HEK293 (cell line): ENCODE data around the gene AGAP1.
A peak's percentile ranks its signal among the peaks of the same experiment; 100 is the strongest.

Source experiments
- CTCF ChIA-PET: fragments of 350-600 bp; formaldehyde crosslinking; extraction: SDS; loops from one replicate; lab custom pipeline; 2021; ENCODE audit warnings: antibody characterized with exemption; lab: Yijun Ruan, JAX
- POLR2A ChIA-PET: fragments of 300-600 bp; formaldehyde crosslinking; extraction: SDS; loops from one replicate; lab custom pipeline; 2020; ENCODE audit warnings: antibody characterized with exemption, inconsistent platforms; lab: Yijun Ruan, JAX
- H3K27ac ChIP-seq: fragments of 200-500 bp; sonication (Bioruptor generic); 2 replicates; pipeline ENCODE4 v1.5.1; 2014; ENCODE audit warnings: low read depth, low read length, control low read depth, inconsistent platforms; ENCODE audit errors: extremely low read depth
- H3K36me3 ChIP-seq, 2 experiments: fragments of 200-500 bp in 1 of 2; sonication (Bioruptor generic) in 1 of 2; 1 replicate in 1 of 2; 2 replicates in 1 of 2; pipeline ENCODE4 v1.5.1; 2014 to 2017; ENCODE audit warnings: inconsistent platforms in 2 of 2, low read length in 2 of 2; ENCODE audit not compliant: control insufficient read depth in 2 of 2, insufficient read depth in 1 of 2
- H3K4me1 ChIP-seq: fragments of 200-500 bp; sonication (Bioruptor generic); 2 replicates; pipeline ENCODE4 v1.5.1; 2014; ENCODE audit warnings: mild to moderate bottlenecking, low read length, inconsistent platforms; ENCODE audit not compliant: control insufficient read depth, insufficient read depth
- H3K4me3 ChIP-seq: 2 replicates; pipeline ENCODE4 v1.5.1; 2011; ENCODE audit warnings: low read depth, mild to moderate bottlenecking, control low read depth, low read length, moderate library complexity
- H3K9me3 ChIP-seq: fragments of 200-500 bp; sonication (Bioruptor generic); 2 replicates; pipeline ENCODE4 v1.5.1; 2014; ENCODE audit warnings: low read depth, low read length, inconsistent platforms; ENCODE audit not compliant: control insufficient read depth, insufficient read depth
- HOXC10 ChIP-seq: sonication (generic); formaldehyde crosslinking; IDR thresholded peaks from 2 replicates; pipeline ENCODE4 v1.8.1; 2023; ENCODE audit warnings: mild to moderate bottlenecking, missing genetic modification reagents
- KLF1 ChIP-seq: fragments of 450-650 bp; formaldehyde crosslinking; IDR thresholded peaks from 2 replicates; pipeline ENCODE4 v1.5.1; 2016; ENCODE audit warnings: missing biosample characterization, missing genetic modification characterization
- OSR2 ChIP-seq: fragments of 450-650 bp; formaldehyde crosslinking; IDR thresholded peaks from 2 replicates; pipeline ENCODE4 v1.5.1; 2016; ENCODE audit warnings: missing biosample characterization, missing genetic modification characterization
- PRDM10 ChIP-seq: fragments of 450-650 bp; formaldehyde crosslinking; IDR thresholded peaks from 2 replicates; pipeline ENCODE4 v1.5.1; 2016; ENCODE audit warnings: missing biosample characterization, missing genetic modification characterization
- SETDB1 ChIP-seq: IDR thresholded peaks from one replicate; pipeline ENCODE4 v1.6.1; 2017; ENCODE audit warnings: mild to moderate bottlenecking, low read length, moderate library complexity, mixed read lengths; ENCODE audit not compliant: insufficient read length
- SP2 ChIP-seq: fragments of 450-650 bp; formaldehyde crosslinking; IDR thresholded peaks from 2 replicates; pipeline ENCODE4 v1.5.1; 2016; ENCODE audit warnings: missing biosample characterization, missing genetic modification characterization
- SP7 ChIP-seq: fragments of 450-650 bp; formaldehyde crosslinking; IDR thresholded peaks from 2 replicates; pipeline ENCODE4 v1.5.1; 2016; ENCODE audit warnings: missing biosample characterization, missing genetic modification characterization
- TCF7L2 ChIP-seq: IDR thresholded peaks from 2 replicates; pipeline ENCODE4 v1.6.1; 2011; ENCODE audit warnings: low read depth, mild to moderate bottlenecking, inconsistent platforms, low read length, moderate library complexity, borderline replicate concordance
- YY1 ChIP-seq: fragments of 450-650 bp; formaldehyde crosslinking; IDR thresholded peaks from 2 replicates; pipeline ENCODE4 v1.5.1; 2018; ENCODE audit warnings: missing biosample characterization, missing genetic modification characterization
- ZFP41 ChIP-seq: fragments of 450-650 bp; formaldehyde crosslinking; IDR thresholded peaks from 2 replicates; pipeline ENCODE4 v1.5.1; 2016; ENCODE audit warnings: missing biosample characterization, missing genetic modification characterization, borderline replicate concordance
- ZNF138 ChIP-seq: fragments of 450-650 bp; formaldehyde crosslinking; IDR thresholded peaks from 2 replicates; pipeline ENCODE4 v1.5.1; 2016; ENCODE audit warnings: missing biosample characterization, missing genetic modification characterization, borderline replicate concordance
- ZNF169 ChIP-seq: fragments of 450-650 bp; formaldehyde crosslinking; IDR thresholded peaks from 2 replicates; pipeline ENCODE4 v1.5.1; 2016; ENCODE audit warnings: missing biosample characterization, missing genetic modification characterization
- ZNF2 ChIP-seq: fragments of 450-650 bp; formaldehyde crosslinking; IDR thresholded peaks from 2 replicates; pipeline ENCODE4 v1.5.1; 2016; ENCODE audit warnings: missing biosample characterization, missing genetic modification characterization
- ZNF292 ChIP-seq: fragments of 450-650 bp; formaldehyde crosslinking; IDR thresholded peaks from 2 replicates; pipeline ENCODE4 v1.5.1; 2016; ENCODE audit warnings: low read depth, missing biosample characterization, missing genetic modification characterization, borderline replicate concordance
- ZNF341 ChIP-seq: fragments of 450-650 bp; formaldehyde crosslinking; IDR thresholded peaks from 2 replicates; pipeline ENCODE4; 2016; ENCODE audit warnings: low read depth, missing biosample characterization, missing genetic modification characterization
- ZNF366 ChIP-seq: fragments of 450-650 bp; formaldehyde crosslinking; conservative IDR thresholded peaks from 2 replicates; pipeline ENCODE4 v1.5.1; 2016; ENCODE audit warnings: missing biosample characterization, missing genetic modification characterization
- ZNF394 ChIP-seq: fragments of 450-650 bp; formaldehyde crosslinking; IDR thresholded peaks from 2 replicates; pipeline ENCODE4 v1.5.1; 2016; ENCODE audit warnings: missing biosample characterization, missing genetic modification characterization, mild to moderate bottlenecking, moderate library complexity, borderline replicate concordance
- ZNF561 ChIP-seq: fragments of 450-650 bp; IDR thresholded peaks from 2 replicates; pipeline ENCODE4 v1.5.1; 2018; ENCODE audit warnings: missing biosample characterization, missing genetic modification characterization, borderline replicate concordance
- ZNF639 ChIP-seq: fragments of 450-650 bp; formaldehyde crosslinking; IDR thresholded peaks from 2 replicates; pipeline ENCODE4 v1.5.1; 2016; ENCODE audit warnings: missing biosample characterization, missing genetic modification characterization
- ZNF776 ChIP-seq: fragments of 450-650 bp; formaldehyde crosslinking; IDR thresholded peaks from 2 replicates; pipeline ENCODE4 v1.5.0; 2017; ENCODE audit warnings: missing biosample characterization, missing genetic modification characterization, borderline replicate concordance
- ZNF792 ChIP-seq: fragments of 450-650 bp; formaldehyde crosslinking; IDR thresholded peaks from 2 replicates; pipeline ENCODE4 v1.5.1; 2016; ENCODE audit warnings: missing biosample characterization, missing genetic modification characterization

Gene AGAP1

GRCh38 chr2:235894839-235895238 is 401.0 kb downstream of the AGAP1 start (continued):
- TF ChIP-seq KLF1 (tag by site-specific recombination) (no peak), ZNF341 (tag by site-specific recombination) (no peak), YY1 (tag by site-specific recombination) (no peak), SP2 (no peak), ZNF366 (tag by site-specific recombination) (no peak), HOXC10 (CRISPR knock-in tag) (no peak), ZNF561 (tag by site-specific recombination) (no peak)

GRCh38 chr2:235896061-235896460 is 402.2 kb downstream of the AGAP1 start:
- CTCF ChIA-PET, result no interaction called here
- TF ChIP-seq ZNF2 (tag by site-specific recombination), result no peak
- TF ChIP-seq SETDB1, result peak; percentile 59
- no peak for TF ChIP-seq SP2
- TF ChIP-seq, all 188 proteins: peak for 1
- Histone ChIP-seq H3K4me3 (no peak overlapping the region), H3K9me3 (no peaks in the 10 kb centered on the region), H3K27ac (no peak overlapping the region), H3K4me1 (peaks cover 3% of the 10 kb centered on the region; the same call in 1 of the 2 replicates), H3K36me3 (peaks cover 0 to 25% of the 10 kb centered on the region in 2 experiments; a peak in 1 of 3 replicates)
- POLR2A ChIA-PET, result no interaction called here

GRCh38 chr2:235897992-235898391 is 404.1 kb downstream of the AGAP1 start:
- no peak overlapping the region for H3K27ac ChIP-seq
- no peak for TF ChIP-seq ZNF292 (tag by site-specific recombination)
- no peak for TF ChIP-seq ZNF394
- no peak for TF ChIP-seq ZNF138 (tag by site-specific recombination)
- TF ChIP-seq TCF7L2, result peak; percentile 89
- TF ChIP-seq ZNF169 (tag by site-specific recombination), result no peak
- no peak for TF ChIP-seq ZNF776 (tag by site-specific recombination)
- TF ChIP-seq ZNF639 (tag by site-specific recombination), result no peak
- no peak for TF ChIP-seq YY1 (tag by site-specific recombination)
- TF ChIP-seq SETDB1, result no peak
- TF ChIP-seq OSR2 (tag by site-specific recombination), result peak; percentile 37; the same call in 1 of the 2 replicates
- no peak for TF ChIP-seq ZNF792
- no peak for TF ChIP-seq SP7 (tag by site-specific recombination)
- no peak for TF ChIP-seq ZFP41 (tag by site-specific recombination)
- TF ChIP-seq PRDM10, result no peak
- ChIA-PET CTCF (interaction anchor here (0.6 kb wide), 1 partner anchor 290 kb away, joined by 5 read pairs; no protein-coding TSS in a partner anchor), POLR2A (no interaction called here)
- peaks cover 0 to 19% of the 10 kb centered on the region in 2 experiments; a peak in 1 of 3 replicates for H3K36me3 ChIP-seq
- H3K4me1 ChIP-seq, result peaks cover 3% of the 10 kb centered on the region; the same call in 1 of the 2 replicates
- H3K4me3 ChIP-seq, result no peak overlapping the region
- no peaks in the 10 kb centered on the region for H3K9me3 ChIP-seq
